Epithelial cell of proximal tubule (primary cell): ENCODE data around the gene ZFYVE28. TPM values are rescaled to one million over a fixed set of nuclear protein-coding genes. Genes with fewer than 3 reads are reported as not detected.

Experiments used
- DNase-seq: peaks from one replicate; pipeline ENCODE4 v3.0.0-alpha.2; 2011; ENCODE audit warnings: low read depth
- H3K4me3 ChIP-seq: 2 replicates; pipeline ENCODE4 v1.5.1; 2011; ENCODE audit warnings: low read depth, mild to moderate bottlenecking, low read length
- total RNA-seq: library from RNA; depleted of rRNA; stranded (reverse); fragments of >200 nt; gene quantifications from 2 replicates; pipeline ENCODE4 v1.2.3, GENCODE V29; 2015
- TF ChIP-seq, protein P1 (sequence below): conservative IDR thresholded peaks from 2 replicates; pipeline ENCODE4 v1.5.1; 2012; ENCODE audit warnings: low read depth, mild to moderate bottlenecking, low read length

Gene ZFYVE28
- total RNA-seq, 1 donor from 2014 or later = 0.58 TPM

DNA sequence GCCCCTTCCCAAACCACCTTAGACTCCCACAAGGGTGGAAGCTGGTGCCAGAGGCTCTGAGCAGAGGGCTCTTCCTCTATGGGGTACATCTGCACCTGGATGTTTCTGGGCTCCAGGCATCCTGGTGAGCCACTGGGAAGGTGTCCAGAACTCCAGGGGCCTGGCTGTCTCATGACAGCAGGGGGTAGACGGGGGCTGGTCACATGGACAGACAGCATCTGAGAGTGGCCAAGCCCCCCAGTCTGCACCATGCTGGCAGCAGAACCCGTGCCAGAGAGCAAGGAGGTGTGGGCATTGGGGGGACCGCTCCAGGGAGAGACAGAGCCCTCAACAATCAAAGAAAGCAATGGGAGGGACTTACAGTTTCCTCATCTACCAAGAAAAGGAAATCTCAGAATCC lies 39.5 kb downstream of the ZFYVE28 start:
- TF ChIP-seq, protein P1, sequence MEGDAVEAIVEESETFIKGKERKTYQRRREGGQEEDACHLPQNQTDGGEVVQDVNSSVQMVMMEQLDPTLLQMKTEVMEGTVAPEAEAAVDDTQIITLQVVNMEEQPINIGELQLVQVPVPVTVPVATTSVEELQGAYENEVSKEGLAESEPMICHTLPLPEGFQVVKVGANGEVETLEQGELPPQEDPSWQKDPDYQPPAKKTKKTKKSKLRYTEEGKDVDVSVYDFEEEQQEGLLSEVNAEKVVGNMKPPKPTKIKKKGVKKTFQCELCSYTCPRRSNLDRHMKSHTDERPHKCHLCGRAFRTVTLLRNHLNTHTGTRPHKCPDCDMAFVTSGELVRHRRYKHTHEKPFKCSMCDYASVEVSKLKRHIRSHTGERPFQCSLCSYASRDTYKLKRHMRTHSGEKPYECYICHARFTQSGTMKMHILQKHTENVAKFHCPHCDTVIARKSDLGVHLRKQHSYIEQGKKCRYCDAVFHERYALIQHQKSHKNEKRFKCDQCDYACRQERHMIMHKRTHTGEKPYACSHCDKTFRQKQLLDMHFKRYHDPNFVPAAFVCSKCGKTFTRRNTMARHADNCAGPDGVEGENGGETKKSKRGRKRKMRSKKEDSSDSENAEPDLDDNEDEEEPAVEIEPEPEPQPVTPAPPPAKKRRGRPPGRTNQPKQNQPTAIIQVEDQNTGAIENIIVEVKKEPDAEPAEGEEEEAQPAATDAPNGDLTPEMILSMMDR = no peak
- no peak overlapping the region for H3K4me3 ChIP-seq
- DNase-seq = no peak

DNA sequence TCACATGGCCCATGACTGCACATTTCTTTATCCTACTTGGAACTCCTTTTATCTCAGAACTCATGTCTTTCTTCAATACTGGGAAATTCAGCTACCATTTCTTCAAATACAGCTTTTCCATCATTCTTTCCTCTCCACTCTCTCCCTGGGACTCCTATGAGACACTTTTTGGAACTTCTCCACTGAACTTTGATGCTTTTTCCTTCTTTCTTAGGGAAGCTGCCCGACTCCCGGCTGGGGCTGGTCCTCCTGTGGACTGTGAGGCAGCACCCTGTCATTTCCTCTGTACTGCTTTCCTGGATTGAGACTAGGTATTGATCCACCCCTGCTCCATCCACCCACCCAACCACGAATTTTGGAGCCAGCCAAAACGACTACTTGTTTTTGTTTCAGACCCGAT lies 40.0 kb downstream of the ZFYVE28 start:
- no peak for DNase-seq
- TF ChIP-seq, protein P1 = no peak
- H3K4me3 ChIP-seq = no peak overlapping the region

DNA sequence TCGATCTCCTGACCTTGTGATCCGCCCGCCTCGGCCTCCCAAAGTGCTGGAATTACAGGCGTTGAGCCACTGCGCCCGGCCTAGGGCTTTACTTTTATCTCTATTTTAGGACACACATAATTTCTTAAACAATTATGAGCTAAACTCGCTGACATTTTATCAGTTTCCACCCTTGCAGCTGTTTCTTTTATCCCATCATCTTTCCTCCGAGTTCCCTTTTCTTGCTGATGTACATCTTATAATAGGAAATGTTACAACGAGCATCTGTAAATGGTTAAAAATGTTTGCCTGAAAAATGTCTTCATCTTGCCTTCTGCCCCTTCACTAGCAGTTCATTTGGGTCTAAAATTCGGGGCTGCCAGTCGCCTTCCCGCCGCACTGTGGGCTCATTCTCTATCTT lies 41.2 kb downstream of the ZFYVE28 start:
- H3K4me3 ChIP-seq = no peak overlapping the region
- no peak for DNase-seq
- TF ChIP-seq, protein P1 = no peak

DNA sequence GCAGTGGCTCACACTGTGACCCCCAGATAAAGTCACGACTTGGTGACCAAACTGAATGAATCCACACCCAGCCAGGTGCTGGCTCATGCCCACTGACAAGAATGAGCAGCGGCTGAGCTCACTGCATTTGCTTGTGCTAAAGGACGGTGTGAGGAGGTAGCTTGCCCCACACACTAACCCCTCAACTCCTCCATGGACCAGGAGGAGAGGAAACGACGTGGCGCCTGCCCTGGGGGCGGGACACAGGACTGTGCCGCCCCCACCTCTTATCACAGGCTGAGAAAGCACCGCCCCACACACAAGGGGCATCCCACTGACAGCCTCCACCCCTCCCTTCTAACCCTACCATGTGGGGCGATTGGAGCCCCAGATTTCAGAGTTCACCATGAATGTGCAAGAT lies 43.0 kb downstream of the ZFYVE28 start:
- no peak for DNase-seq
- no peak overlapping the region for H3K4me3 ChIP-seq
- TF ChIP-seq, protein P1 = no peak

DNA sequence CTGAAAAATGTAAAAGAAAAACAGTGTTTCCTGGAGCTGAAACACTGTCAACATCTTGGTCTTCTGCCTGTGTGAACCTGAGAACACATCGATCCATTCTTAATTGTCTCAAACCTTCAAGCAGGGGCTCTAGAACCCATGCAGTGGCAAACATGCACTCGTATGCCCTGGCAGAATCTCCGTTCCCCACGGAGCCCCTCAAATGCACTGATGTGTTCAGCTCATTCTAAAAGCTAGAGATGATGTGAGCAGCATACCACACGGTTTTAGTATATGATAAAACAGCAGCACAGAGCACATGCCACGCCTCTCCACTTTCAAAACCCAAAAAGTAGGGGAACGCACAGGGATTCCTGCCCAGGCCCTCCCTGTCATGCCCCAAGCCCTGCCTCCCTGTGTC lies 44.9 kb downstream of the ZFYVE28 start:
- TF ChIP-seq, protein P1 = no peak
- H3K4me3 ChIP-seq = no peak overlapping the region
- DNase-seq = no peak

DNA sequence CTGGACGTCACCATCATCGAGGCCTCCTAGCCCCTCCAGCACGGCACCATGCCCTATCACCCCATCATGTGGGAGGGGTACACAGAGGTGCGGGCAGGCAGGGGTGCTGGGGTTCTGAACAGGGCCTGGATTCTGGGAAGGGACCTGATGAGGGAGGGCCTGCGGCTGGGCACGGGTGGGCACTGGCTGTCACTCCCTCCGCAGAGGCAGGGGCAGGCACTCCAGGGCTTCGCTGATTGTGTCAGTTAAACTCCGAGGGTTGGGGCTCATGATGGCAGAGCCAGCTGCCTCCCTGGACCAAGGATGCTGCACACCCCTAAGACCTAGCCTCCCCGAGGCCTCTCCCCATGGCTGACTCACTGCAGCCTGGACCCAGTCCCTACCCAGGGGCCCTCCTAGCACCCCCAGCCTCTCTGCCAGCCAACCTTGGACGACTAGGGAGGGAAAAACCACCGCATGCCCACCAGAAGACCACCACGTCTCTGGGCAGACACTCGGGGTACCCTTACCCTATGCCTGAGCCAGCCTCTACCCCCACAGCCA lies 45.9 kb downstream of the ZFYVE28 start:
- TF ChIP-seq, protein P1 = no peak
- no peak for DNase-seq
- H3K4me3 ChIP-seq = no peak overlapping the region

DNA sequence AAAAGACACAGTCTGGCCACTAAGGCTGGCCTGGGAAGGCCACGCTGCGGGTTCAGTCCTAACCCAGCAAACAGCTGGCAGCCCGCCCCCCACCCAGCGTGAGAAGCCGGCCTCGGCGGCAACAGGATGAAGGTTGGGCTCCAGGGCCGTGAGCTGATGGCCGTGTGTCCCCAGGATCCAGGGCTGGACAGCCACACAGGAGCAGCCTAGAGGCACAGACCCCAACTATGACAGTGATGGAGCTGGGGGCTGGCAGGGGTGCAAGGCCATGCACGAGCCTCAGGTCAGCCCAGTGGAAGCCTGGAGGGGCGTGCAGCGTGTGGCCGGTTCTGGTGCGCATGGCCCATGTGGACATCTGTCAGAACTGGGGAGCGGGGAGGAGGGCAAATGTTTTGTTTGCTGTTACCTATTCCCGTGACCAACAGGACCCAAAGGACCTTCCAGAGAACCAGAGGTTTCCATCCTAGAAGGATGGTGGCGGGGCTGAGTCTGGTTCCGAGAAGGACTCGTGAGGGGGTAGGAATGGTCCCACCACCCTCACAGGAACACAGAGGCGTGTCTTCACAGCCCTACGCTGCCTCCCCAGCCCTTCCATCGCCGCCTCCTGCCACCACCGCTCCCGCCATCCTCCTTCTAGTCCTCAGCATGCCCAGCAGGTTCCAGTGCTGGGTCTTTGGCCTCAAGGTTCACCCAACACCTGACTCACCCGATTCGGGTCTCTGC lies 46.5 kb downstream of the ZFYVE28 start:
- DNase-seq = no peak
- no peak overlapping the region for H3K4me3 ChIP-seq
- TF ChIP-seq, protein P1 = no peak
